C4-2B (cell line): ENCODE data around the gene CD96.

ENCODE experiments used
- H3K27ac ChIP-seq: fragments of 450-650 bp; 2 replicates; pipeline ENCODE4 v1.5.1; 2017
- CTCF ChIP-seq: fragments of 450-650 bp; conservative IDR thresholded peaks from 2 replicates; pipeline ENCODE4 v1.5.1; 2017; ENCODE audit warnings: mild to moderate bottlenecking
- ZFX ChIP-seq: fragments of 450-650 bp; IDR thresholded peaks from 2 replicates; pipeline ENCODE4 v1.6.1; 2017

Gene CD96

DNA sequence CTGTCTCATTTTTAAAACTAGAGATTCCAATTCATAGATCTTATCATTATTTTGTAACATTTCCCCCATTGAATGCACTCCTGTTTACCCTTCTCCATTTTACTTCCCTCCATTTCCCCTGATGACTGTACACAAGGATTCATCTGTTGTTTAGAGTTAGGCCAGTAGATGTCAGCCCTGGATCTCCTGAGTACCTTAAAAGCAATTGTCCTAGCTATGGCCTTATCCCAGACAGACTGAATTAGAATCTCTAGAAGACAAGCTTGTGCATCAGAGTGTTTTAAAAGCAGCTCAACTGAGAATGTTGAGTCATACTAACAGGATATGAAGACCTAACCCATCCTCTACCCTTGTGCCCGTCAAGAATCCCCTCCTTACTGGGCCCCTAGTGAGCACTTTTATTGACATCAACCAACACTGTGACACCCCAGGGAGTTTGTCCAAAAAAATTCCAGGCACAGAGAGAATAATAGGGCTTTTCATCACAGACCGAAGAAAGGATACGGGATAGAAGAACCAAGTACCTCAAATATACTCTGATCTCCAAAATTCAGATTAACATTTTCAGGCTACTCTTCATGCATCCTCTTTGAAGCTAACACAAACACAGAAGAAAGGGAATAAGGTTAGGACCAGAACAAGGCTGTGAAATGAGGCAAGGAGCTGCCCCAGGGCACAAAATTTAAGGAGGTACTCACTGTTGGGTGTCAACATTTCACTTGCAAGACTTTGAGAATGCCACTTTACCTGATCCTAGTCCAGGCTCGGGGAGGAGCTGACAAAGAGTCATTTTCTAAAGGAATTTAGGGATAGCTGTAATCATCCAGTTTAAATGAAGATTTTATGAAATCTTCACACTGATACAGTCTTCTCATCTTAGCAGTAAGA is 36.0 kb downstream of the CD96 start:
- TF ChIP-seq CTCF (peak; percentile 59), ZFX (no peak)
- H3K27ac ChIP-seq: no peak overlapping the region

DNA sequence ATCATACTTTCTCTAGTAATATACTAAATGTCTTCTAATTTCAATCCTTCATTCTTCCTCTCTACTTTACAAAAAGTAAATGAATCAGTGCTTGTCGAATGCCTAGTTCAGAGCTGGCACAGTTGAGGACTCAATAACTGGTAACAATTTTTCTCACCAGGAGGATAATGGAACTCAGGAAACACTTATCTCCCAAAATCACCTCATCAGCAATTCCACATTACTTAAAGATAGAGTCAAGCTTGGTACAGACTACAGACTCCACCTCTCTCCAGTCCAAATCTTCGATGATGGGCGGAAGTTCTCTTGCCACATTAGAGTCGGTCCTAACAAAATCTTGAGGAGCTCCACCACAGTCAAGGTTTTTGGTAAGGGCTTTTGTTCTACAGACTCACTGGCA is 36.9 kb downstream of the CD96 start:
- H3K27ac ChIP-seq: no peak overlapping the region
- TF ChIP-seq CTCF (no peak), ZFX (no peak)

DNA sequence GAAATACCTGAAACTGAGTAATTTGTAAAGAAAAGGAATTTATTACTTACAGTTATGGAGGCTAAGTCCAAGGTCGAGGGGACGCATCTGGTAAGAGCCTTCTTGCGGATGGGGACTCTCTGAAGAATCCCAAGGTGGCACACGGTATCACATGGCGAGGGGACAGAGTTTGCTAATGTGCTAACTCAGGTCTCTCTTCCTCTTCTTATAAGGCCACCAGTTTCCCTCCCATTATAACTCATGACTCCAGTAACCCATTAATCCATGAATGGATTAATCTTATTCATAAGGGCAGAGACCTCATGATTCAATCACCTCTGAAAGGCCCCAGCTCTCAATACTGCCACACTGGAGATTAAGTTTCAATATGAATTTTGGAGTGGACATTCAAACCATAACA is 37.5 kb downstream of the CD96 start:
- TF ChIP-seq ZFX (no peak), CTCF (no peak)
- H3K27ac ChIP-seq: no peak overlapping the region

DNA sequence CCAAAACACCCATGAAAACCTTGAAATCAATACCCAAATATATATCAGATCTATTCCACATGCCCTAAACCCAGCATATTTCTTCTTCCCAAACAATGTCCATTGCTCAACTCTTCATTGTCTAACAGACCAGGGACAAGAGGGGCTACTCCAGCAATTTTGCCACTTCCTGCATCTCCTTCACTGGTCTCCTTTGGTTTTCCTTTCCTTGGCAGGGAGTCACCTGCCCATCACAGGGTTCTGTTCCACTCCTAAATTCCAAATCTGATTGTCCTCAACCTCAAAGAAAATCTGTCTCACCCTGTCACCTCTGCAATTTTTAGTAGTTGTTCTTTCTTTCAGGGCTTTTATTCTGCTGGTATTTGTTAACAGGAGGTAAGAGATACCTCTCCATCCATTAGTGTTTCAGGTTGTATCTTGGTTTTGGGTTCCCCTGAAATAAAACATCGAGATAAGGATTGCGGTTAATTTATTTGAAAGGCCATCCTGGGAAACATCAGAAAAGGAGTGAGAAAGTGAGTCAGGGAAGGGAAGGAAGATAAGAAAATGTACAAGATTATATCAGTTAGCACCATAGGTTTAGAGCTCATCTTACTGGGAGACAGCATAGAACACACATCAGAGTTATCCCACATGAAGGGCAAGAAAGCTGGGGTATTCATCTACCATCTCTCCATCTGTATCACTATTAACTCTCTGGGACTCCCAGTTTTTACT is 39.6 kb downstream of the CD96 start:
- no peak for TF ChIP-seq CTCF
- no peak for TF ChIP-seq ZFX
- H3K27ac ChIP-seq: no peak overlapping the region

DNA sequence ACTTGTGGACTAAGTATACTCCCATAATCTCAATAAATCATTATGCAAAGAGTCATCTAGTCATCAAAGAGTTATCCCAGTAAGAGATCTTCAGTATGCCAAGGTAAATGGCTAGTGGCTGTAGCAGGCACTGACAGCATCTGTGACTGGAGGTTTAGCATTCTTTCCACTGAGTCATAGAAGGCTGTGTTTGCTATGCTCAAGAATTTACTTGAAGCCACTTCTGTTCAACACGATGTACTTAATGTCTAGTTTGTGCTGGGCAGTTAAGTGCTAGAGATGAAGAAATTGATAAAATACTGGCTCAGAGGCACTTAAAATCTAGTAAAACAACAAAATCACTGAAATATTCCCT is 40.1 kb downstream of the CD96 start:
- TF ChIP-seq ZFX (no peak), CTCF (no peak)
- H3K27ac ChIP-seq: no peak overlapping the region

DNA sequence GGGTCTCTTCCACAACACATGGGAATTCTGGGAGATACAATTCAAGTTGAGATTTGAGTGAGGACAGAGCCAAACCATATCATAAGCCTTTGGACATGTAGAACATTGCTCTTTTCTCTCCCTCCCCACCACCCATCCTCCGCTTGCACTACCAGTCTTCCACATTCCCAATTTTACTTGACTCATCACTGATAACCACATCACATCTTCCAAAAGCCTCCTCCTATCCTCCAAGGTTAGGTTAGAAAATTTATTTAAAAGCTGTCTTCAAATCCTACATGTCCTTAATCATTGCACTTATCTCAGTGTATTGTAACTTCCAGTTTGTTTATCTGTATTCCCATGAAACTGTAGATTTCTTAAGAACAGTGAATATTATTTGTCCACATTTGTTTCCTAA is 42.7 kb downstream of the CD96 start:
- TF ChIP-seq CTCF (no peak), ZFX (no peak)
- H3K27ac ChIP-seq: no peak overlapping the region

DNA sequence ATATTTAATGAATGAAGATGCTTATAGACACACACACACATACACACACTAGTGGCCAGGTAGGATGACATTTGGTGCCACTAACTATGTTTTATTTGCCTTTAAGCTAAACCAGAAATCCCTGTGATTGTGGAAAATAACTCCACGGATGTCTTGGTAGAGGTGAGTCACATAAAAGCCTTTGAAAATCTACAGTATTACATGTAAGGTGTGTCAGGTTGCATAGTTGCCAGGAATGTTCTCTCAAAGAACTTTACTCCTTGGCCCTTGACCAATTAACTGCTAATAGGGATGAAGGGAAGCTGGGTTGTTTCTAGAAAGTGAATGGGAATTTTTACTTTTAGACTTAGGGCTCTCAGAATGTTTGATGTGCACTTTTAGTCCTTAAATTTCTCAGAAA is 43.2 kb downstream of the CD96 start:
- no peak overlapping the region for H3K27ac ChIP-seq
- no peak for TF ChIP-seq ZFX
- TF ChIP-seq CTCF: no peak
